GM18498 (cell line): Measurements from ENCODE around the gene TENM3.

ENCODE experiments used
- ATAC-seq: cut with Tn5 transposase; IDR thresholded peaks from one replicate; pipeline ENCODE4 v1.9.1; 2021; ENCODE audit warnings: mild to moderate bottlenecking, moderate library complexity; ENCODE audit not compliant: unreplicated experiment

TENM3 gene

GRCh38 chr4:182826391-182826790, 583.2 kb downstream of the TENM3 start:
- ATAC-seq, result peak; percentile 66

DNA sequence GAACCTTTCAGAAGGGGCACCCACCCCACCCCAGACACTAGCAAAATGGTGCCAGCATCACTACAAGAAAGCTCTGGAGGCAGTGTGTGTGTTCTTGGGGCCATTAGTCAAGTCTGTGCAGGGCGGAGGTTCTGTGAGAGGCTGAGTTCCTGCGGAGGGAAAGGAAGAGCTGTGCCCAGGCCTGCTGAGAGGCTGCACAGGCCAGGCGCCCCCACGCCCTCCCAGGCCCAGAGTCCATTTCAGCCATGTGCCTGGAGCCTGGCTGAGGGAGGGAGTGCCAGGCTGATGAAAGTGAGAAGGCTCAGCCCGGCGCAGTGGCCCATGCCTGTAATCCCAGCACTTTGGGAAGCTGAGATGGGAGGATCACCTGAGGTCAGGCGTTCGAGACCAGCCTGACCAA, 584.0 kb downstream of the TENM3 start:
- ATAC-seq, result no peak

- no peak for ATAC-seq
Observed at GRCh38 chr4:182827954-182828353, 584.8 kb downstream of the TENM3 start.

DNA sequence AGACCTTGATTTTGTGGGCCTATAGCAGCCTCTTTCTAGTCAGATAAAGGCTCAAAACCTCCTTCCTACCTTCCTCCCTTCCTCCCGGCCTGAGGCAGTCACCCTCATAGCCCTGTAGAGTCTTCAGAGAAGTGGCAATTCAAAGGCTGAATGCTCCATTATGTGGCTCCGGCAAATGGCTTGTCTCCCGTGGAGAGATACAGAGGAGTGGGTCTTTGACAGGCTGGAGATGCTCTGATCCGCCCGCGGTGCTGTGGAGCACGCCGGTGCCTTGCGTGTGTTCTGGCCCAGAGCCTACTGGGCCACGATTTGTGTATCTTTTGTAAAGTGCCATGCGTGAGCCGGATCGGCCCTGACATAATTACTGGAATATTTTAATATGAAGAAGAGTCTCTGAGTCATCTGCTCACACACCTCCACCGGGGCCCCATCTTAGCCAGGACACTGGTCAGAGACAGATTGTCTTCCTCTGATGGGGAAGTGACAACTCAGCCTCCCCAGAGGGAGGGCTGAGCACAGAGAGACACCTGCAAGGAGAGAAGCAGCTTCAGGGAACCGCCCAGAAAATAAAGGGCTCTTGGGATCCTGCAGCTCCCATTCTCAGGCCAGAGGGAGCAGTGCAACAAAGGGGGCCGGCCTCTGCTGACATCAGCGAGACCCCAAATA, 585.3 kb downstream of the TENM3 start:
- ATAC-seq, result no peak

GRCh38 chr4:182829196-182829595, 586.0 kb downstream of the TENM3 start:
- ATAC-seq, result no peak

DNA sequence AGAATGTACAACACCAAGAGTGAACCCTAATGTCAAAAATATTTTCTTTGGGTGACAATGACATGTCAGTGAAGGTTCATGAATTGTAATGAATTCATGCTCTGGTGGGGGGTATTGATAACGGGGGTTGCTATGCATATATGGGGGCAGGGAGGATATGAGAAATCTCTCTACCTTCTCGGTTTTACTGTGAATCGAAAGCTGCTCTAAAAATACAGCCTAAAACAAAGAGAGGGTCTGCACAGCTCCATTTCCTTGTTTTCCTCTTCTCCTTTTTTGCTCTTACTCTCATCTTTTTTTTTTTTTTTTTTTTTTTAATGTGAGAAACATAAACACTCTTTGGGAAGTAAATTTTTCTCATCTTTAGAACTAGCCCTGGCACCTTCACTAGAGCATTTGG, 588.2 kb downstream of the TENM3 start:
- no peak for ATAC-seq

DNA sequence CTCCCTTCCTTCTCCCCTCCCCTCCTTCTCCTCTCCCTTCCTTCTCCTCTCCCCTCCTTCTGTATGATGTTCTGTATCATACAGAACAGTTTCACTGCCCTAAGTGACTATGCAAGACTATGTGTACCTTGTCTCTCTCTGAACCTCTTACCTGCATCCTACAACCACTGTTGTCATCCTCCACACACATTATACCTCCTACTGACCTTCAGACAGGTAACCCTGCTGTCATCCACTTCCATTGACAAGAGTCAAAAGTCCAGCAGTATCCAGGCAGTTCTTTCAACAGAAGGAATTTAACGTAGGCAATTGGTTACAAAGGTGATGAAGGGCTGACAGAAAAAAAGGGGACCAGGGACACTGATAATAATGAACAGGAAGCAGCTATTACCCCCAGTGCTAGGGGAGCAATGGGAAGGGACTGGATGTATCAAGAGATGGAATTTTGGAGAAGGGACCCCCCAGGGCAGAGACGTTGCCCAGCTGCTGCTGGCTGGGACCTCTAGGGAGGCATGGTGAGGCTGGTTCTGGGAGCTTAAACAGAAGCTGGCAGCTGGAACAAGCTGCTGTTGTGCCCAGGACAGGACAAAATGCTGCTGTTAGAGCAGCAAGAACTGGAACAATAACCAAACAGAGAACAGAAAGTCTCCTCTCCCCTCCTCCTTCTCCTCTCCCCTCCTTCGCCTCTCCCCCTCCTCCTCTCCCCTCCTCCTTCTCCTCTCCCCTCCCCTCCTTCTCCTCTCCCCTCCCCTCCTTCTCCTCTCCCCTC, 589.3 kb downstream of the TENM3 start:
- ATAC-seq, result peak; percentile 39

GRCh38 chr4:182835006-182835740, 592.0 kb downstream of the TENM3 start:
- no peak for ATAC-seq

- ATAC-seq, result no peak
Observed at GRCh38 chr4:182837831-182838230, 594.6 kb downstream of the TENM3 start.

DNA sequence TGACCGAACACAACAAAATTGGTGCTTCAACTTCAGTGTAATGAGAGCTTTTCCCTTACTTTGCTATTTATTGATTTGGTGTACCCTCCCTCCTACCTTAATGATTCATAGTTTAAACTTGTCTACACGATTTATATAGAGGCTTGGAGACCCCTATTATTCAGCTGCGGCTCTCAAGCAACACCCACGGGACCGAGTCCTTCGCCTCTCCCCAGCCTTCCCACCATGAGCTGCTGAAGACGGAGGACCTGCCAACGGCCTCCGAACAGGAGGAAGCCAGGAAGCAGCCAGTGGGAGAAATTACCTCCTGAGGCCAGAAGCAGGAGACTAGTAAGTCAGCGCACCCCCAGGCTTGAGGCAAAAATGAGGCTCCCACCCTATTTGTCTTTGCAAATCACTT, 595.3 kb downstream of the TENM3 start:
- no peak for ATAC-seq

DNA sequence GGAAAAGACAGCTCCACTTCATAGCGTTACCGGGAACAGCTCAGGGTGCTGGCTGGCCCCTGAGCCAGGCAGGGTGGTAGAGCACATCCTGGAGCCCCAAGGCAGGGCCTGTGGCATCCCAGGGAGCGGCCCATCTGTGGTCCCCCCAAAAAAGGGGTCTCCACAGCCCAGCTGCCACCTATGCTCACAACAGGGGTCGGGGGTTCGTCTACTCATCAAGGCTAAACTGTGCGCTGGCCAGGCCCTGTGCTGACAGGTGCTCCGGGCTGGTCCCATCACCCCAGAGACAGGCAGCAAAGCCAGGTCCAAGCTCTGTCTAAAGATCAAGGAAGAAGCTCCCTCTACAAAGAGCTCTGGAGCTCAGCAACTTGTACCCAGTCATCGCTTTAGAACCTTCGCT, 596.1 kb downstream of the TENM3 start:
- no peak for ATAC-seq

- no peak for ATAC-seq
Observed at GRCh38 chr4:182840108-182840507, 596.9 kb downstream of the TENM3 start.

- ATAC-seq, result no peak
Observed at GRCh38 chr4:182842104-182842600, 599.0 kb downstream of the TENM3 start.

DNA sequence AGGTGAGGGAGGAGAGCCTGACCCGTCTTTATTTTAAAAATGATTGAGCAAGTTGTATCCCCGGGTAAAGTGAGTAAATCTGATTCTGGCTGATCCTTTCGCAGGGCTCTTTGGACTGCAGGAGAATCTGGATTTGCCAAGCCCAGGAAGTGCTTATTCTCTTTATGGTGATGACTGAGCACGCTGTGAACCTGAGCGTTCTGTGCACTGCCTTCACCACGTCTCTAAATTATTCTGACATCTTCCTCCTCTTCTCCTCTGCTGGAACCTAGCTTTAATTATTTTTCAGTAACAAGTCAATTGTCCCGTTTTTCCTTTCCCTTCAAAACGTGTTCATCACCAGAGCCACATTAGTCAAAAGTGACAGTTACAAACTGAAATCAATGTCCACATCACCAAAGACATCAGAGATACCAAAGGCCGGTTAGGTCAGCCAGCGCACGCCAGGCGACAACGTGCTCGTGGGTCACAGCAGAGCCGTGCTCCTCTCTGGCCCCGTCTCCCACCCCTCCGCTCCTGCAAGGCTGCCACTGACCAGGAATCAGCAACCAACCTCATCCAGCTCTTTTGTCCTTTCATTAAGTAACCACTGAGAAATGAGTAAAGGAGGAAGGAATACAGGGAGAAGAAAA, 599.7 kb downstream of the TENM3 start:
- ATAC-seq, result no peak

DNA sequence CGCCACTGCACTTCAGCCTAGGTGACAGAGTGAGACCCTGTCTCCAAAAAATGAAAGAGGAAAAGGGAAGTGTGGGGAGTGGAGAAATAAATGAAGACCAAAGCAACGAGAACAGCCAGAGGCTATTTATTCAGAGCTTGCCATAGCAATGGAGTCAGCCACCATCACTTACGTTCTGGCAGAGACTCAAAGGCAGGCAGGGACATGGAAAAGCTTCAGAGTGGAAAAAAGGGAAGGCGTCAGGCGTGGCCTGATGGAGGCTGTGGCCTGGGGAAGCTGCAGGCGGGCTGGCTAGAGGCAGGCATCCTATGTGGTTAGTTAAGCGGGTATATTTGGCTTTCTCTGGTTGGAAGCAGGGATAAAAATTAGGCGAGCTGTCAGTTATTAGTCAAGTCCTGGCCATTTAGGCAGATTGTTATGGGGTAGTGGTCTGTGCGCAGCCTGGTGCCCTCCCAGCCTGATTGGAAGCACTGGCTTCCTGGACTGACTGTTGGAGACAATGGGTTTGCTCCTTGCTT, 600.7 kb downstream of the TENM3 start:
- no peak for ATAC-seq

DNA sequence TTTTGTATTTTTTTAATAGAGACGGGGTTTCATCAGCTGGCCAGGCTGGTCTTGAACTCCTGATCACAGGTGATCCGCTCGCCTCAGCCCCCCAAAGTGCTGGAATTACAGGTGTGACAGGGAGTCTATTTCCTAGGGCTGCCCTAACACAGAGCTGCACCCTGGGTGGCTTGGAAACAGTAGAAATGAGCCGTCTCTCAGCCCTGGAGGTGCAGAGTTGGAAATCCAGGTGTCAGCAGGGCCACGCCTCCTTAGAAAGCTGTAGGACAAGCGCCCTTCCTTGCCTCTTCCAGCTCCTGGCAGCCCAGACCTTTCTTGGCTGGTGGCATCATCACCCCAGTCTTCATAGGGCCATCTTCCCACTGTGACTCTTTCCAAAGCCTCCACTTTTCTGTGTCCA, 602.4 kb downstream of the TENM3 start:
- ATAC-seq, result no peak

DNA sequence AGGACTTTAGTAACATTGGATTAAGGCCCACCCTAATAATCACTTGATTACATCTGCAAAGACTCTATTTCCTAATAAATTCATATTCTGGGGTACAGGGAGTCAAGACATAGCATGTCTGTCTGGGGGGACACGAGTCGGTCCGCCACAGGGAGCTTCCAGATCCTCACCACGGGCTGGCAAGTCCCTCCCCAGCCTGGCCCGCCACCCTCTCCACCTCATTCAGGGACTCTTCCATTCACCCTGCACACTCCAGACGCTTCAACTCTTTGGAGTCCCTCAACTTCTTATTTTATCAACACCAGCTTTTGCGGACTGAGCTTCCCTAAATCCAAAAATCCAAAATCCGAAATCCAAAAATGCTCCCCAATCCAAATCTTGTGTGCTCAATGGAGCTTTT, 602.8 kb downstream of the TENM3 start:
- ATAC-seq, result no peak

DNA sequence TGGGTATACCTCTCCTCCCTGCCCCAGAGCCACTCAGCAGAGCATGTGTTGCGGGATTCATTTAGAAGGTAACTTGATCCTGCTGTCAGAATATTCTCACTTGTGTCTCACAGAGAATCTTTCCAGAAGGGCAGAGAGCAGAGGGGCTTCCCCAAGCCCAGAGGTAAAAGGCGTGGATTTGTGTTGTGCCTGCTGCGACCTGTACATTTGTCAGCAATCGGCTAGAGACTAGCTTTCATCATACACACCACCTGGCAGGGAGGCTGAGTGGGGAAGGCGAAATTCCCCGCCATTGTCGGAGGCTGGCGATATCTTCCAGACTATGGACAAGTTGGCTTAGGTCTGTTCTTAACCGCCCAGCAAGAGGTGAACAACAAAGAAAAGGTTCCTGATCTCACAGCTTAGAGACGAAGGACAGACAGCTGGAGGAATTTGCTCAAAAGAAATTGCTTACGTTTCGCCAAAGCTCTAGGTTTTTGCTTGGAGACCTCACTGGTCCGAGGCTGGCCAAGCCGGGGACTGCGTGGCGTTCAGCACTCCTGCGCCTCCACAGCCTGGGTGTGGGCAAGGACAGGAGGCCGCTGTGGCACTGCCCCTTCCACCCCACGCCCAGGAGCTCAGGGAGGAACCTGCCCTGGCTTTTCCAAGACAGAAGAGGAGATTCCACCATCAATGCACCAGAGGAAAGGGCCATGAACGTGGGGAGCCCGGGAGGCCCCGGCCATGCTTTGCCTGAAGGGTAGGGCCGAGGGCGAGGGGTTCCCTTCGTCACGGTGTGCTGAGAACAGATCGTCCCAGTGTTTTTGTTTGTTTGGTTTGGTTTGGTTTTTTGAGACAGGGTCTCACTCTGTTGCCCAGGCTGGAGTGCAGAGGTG, 604.6 kb downstream of the TENM3 start:
- no peak for ATAC-seq

DNA sequence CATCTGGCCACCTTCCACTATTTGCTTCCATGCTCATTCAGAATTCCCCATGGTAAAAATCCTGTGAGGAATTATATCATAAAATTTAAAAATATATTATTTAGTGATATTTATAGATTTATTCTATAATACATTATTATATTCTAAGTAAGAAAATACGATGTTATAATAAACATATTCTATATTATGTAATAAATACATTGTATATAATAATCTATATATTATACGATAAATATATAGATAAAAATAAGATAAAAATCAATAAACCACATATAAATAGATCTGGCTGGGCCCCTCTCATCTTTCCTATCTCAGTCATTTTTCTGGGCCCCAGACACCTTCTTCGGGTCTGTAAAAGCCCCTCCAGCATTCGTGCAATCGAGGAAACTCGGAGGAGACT, 605.5 kb downstream of the TENM3 start:
- no peak for ATAC-seq
